Mucosa of descending colon (tissue), 3 donors: ENCODE results near the gene FAM50A. TPM values are rescaled to one million over a fixed set of nuclear protein-coding genes. Genes with fewer than 3 reads are reported as not detected.

Source experiments
- ATAC-seq: fragments of 200-7000 bp; cut with Tn5 transposase; one replicate; pipeline ENCODE4 v1.9.1; 2020; ENCODE audit warnings: mild to moderate bottlenecking, moderate library complexity
- DNase-seq, 3 donors: peaks; one replicate each; pipeline ENCODE4 v3.0.0-alpha.2; 2020
- H3K36me3 ChIP-seq: fragments of 200-600 bp; one replicate; pipeline ENCODE4 v1.8.0; 2021; ENCODE audit warnings: low read depth, mild to moderate bottlenecking
- H3K4me1 ChIP-seq: fragments of 200-600 bp; one replicate; pipeline ENCODE4 v1.8.0; 2021; ENCODE audit warnings: low read depth, mild to moderate bottlenecking
- H3K4me3 ChIP-seq: fragments of 200-600 bp; one replicate; pipeline ENCODE4 v1.8.0; 2021; ENCODE audit warnings: mild to moderate bottlenecking
- H3K9me3 ChIP-seq: fragments of 200-600 bp; one replicate; pipeline ENCODE4 v1.8.0; 2021; ENCODE audit warnings: mild to moderate bottlenecking
- CTCF ChIP-seq: fragments of 200-600 bp; IDR thresholded peaks from one replicate; pipeline ENCODE4 v1.8.0; 2022; ENCODE audit warnings: antibody characterized with exemption, mild to moderate bottlenecking
- intact Hi-C, 2 donors: fragments of 100-400 bp; cut with DNase I in 1 of 2; cut with micrococcal nuclease in 1 of 2; formaldehyde crosslinking; loops; one replicate each; pipeline versions ENCODE4 v1.11.0 to v1.11.1; 2022; cut with DNase I, micrococcal nuclease
- total RNA-seq, 3 donors: library from RNA; stranded (reverse); fragmentation: NEBNext Ultra II Directional in 2 of 3; extraction: Animal tissue kit (Norgen Biotek cat#: 25700) in 2 of 3; gene quantifications; one replicate each; pipeline versions ENCODE4 v1.2.1 to v1.2.4, GENCODE V29; 2021 to 2023
- donor health status: DM: no; HTN: no; CAD: no; lungs with moderate emphysema.
- donor health status: DM: no; HTN: no; CAD: no.
- donor health status: DM: no; HTN: yes; CAD: no.

FAM50A gene
- total RNA-seq, 3 donors from 2014 or later = 46.2 to 65.1 (median 50.5) TPM

DNA sequence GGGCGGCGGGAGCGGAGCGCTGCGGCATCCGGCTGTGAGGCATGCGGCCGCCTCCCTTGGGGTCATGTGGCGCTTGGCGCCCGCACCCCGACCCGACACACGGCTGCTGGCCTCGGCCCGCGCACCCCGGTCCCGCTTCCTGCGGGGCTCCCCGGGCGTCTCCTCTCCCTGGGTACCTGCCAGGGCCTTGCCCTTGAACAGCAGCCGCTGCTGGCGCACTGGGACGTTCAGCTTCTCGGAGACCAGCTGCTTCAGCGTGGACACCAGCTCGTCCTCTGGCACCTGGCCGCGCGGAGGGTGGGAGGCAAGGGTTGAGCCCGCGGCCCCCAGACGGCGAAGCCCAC lies 42.1 kb downstream of the FAM50A start:
- Histone ChIP-seq H3K4me3 (peak overlapping the region; percentile 65), H3K4me1 (no peaks in the 10 kb centered on the region), H3K36me3 (no peaks in the 10 kb centered on the region), H3K9me3 (no peaks in the 10 kb centered on the region)
- peak; percentile 4 for ATAC-seq
- intact Hi-C loops = no loop called here
- DNase-seq = peak; percentile 36 to 72 (median 58)
- no peak for TF ChIP-seq CTCF

DNA sequence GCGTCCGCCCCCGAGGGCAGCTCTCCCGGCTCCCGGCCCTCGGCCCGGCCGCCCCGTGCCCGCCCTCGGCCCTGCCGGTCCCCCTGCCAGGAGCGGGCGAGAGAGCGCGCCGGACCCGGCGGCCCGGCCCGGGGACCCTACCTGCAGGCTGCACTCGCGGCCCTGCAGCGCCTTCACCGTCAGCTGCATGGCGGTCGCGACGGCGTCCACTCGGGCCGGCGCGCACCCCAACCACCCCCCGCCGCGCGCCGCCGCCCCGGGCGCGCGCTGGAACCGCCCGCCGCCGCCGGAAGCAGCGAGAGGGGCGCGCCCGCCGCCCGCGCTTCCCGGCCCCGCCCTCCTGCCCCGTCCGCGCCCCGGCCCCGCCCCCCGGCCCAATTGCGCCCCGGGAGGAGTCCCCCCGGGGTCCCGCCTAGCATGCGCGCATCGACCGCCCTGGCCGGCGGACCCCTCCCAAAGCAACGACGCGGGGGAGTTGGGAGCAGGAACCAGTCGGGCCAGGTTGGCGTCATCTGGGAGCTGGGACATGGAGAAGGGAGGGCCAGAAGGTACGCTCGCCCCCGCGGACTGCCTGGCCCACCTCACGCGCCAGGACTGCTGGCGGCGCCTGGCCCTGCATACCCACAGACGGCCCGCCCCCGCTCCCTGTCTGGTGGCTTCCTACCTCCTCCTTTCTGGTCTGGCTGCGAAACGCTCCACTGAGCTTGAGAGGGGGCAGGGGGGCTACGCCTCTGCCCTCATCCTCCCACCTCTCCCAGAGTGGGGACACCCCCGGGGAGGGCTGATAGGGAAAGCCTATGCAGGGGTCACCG lies 42.7 kb downstream of the FAM50A start, which contains the start of gene UBL4A:
TSS of gene UBL4A (minus strand) at position 220 of the 812 bp plus-strand sequence. CDS start at position 189, 31 bp downstream.
- no peaks in the 10 kb centered on the region for H3K36me3 ChIP-seq
- H3K9me3 ChIP-seq = no peaks in the 10 kb centered on the region
- intact Hi-C loops = no loop called here
- no peaks in the 10 kb centered on the region for H3K4me1 ChIP-seq
- peak; percentile 58 for ATAC-seq
- peak; percentile 59 to 81 (median 79) for DNase-seq
- no peak for TF ChIP-seq CTCF
- H3K4me3 ChIP-seq = peak within 1 kb of the TSS; percentile 65

DNA sequence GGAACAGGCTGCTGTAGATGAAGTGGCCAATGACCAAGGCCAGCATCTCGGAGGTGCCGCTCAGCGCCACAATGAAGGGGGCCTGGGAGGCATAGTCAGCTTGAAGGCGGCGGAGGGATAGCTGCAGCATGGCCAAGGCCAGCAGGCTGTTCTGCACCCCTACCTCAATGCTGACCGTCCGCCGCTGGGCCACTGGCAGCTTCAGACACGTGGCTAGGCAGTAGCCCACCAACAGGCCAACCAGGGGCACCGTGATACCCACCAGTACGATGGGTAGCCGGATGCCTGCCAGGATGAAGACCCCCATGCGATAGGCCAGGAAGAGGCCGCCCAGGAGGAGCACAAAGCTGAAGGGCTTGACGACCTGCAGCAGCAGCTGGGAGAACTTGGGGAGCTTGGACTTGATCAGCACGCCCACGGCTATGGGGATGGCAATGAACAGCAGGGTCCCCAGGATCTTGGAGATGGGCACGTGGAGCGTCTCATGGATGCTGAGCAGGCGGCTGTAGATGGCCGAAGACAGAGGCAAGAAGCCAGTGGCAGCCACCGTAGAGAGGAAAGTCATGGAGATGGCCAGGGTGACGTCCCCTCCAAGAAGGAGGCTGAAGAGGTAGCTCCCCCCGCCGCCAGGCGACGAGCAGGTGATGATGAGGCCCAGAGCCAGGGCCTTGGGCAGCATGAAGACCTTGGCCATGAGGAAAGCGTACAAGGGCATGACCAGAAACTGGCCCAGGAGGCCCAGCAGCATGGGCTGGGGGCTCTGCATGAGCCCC lies 43.8 kb downstream of the FAM50A start:
- no peaks in the 10 kb centered on the region for H3K36me3 ChIP-seq
- H3K4me3 ChIP-seq = no peak overlapping the region
- ATAC-seq (no peak), DNase-seq (no peak)
- TF ChIP-seq CTCF = no peak
- intact Hi-C loops = no loop called here
- H3K4me1 ChIP-seq = no peaks in the 10 kb centered on the region
- H3K9me3 ChIP-seq = no peaks in the 10 kb centered on the region

DNA sequence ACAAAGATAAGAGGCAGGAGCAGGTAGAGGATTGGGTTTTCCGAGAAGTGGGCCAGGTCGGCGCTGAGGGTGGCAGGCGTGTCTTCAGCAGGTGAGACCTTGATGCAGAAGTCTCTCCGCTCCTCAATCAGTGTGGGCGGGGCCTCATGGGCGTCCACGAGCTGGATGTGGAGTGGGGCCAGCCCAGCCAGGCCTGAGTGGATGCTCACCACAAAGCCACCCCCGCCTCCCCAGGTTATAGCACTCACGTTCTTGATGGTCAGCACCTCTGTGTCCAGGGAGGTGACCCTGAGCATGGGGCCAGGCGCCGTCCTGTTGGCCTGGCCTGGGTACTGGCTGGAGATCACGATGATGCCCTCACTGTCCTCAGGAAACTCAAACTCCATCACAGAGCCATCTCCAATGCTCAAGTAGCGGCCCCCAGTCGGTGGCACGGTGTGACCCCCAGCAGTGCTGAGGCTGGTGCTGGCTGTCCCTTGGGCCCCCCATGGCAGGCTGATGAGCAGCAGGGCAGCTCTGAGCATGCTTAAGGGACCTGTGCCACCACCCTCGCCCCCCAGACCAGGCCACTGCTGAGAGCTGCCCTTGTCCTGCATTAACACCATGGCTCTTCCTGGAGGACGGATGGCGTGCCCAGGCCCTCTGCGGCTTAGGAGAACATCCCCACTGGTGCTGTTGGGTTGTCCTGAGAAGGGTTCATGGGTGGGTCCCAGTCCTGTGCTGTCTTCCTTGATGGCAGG lies 44.6 kb downstream of the FAM50A start:
- TF ChIP-seq CTCF = no peak
- Histone ChIP-seq H3K4me3 (no peak overlapping the region), H3K4me1 (no peaks in the 10 kb centered on the region), H3K9me3 (no peaks in the 10 kb centered on the region), H3K36me3 (no peaks in the 10 kb centered on the region)
- DNase-seq = no peak
- intact Hi-C loops = no loop called here
- no peak for ATAC-seq

DNA sequence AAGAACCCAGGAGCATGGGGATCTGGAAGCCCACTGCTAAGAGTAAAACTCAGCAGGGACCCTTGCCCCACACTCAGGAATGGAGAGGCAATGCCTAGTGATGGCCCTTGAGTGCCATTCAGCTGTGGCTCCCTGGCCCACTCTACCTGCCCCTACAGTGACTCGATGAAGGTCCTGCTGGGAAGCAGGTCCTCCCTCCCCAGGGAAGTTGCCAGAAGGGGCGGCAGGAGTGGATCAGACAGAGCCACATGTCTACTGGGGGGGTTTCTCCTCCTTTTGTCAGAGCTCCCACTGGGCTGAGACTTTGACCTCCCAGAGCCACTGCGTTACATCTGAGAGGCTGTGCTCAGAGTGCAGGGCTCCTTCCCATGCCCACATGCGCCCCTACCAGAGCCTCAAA lies 45.2 kb downstream of the FAM50A start:
- DNase-seq = no peak
- no peak for TF ChIP-seq CTCF
- Histone ChIP-seq H3K4me1 (no peaks in the 10 kb centered on the region), H3K9me3 (no peaks in the 10 kb centered on the region), H3K4me3 (no peak overlapping the region), H3K36me3 (no peaks in the 10 kb centered on the region)
- intact Hi-C loops = no loop called here
- no peak for ATAC-seq
